NCI-H446 (cell line): ENCODE results near the gene CAP2.
"Not testable (repeated sequence)": the region's sequence is repeated elsewhere in the genome, so short reads cannot be mapped to it uniquely, and the experiment has no call there.

Source experiments
- DNase-seq, 2 experiments: peaks; one replicate each; lab custom pipeline; 2025; lab: John Stamatoyannopoulos, UW

CAP2 gene

GRCh38 chr6:17439243-17439993 is 46.0 kb downstream of the CAP2 start:
- no peak for DNase-seq

GRCh38 chr6:17440811-17441210 is 47.4 kb downstream of the CAP2 start:
- DNase-seq, result not testable (repeated sequence)

DNA sequence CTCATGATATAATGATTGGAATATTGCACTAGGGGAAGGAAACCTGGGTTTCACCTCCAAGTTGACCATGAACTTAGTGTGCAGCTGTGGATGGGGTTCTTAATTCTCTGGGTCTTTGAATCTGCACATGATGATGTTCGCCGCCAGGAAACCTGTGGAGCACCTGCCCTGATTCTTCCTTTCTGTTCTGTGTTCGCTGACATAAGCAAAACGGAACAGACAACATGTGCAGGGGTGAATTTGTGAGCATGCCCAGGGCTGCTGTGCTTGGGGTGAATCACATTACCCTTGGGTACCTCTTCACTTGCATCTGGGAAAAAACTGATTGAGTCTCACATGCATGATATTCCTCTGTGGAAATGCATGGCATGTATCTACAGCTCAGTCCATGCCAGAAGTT is 48.8 kb downstream of the CAP2 start:
- no peak for DNase-seq

- no peak for DNase-seq
These were observed 53.3 kb downstream of the CAP2 start for GRCh38 chr6:17446713-17447112.

GRCh38 chr6:17448165-17448564 is 54.8 kb downstream of the CAP2 start:
- no peak for DNase-seq

GRCh38 chr6:17450397-17450796 is 57.0 kb downstream of the CAP2 start:
- no peak for DNase-seq

DNA sequence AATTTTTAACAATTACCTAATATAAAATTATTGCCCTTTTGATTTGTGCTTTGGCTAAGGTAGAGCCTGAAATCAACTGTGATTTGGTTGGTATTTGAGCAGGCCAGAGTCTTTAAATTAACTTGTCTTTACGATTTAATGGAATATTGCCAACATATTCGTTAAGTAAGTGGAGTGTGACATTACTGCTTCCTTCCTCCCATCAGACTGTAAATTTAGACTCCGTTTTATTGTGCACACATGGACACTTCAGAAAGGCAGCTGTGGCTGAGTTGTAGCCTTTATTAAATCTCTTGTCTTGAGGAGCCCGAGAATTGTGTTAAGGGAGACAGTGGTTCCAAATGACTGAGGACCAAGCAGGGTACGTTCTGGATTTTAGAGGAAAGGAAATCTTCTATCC is 57.4 kb downstream of the CAP2 start:
- DNase-seq, result peak; percentile 67 to 75

DNA sequence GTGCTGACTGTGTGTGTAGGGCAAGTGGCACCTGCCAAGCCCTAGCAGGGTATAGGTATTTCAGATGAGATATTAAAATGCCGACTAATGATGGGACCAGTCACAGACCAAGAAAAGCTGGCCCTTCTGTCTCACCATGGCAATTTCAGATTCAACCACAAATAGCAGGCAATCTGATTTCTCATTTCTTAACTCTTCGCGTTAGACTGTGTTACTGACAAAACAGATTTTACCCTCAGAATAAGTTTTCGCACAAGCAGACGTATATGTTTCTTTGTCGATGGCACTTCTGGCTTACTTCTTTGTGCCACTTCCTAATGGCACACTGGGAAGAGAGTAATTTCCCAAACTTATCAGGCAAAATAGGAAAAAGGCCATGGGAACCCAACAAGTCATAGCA is 58.7 kb downstream of the CAP2 start:
- no peak for DNase-seq

DNA sequence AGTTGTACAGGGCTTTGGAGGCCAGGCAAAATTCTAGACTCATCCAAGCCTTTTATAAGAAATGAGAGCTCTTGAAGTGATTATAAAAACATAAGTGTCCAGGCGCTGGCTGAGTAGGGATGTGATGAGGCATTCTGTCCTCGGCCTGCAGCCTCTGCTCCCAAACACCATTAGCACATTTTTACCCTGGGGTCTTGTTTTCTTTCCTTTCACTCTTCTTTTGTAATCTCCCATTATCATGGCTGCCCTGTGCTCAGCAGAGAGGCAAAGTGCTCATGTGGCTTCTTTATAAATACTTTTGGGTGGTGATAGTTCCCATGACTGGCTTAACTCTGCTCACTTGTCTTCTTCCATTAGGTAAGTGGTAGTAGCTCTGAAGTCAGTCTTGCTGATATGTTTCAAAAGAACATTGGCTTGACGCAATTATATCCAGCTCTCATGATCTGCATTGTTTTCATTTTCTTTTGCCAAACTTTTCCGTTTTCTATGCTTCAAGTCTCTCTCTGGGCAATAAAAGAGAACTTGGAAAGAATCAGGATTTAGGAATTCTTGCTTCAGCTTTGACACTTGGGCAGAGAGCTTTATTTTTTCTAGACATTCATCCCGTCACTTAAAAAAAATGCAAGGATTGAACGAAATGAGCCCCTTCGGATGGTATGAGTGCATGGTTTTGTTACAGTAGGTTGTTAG is 61.1 kb downstream of the CAP2 start:
- DNase-seq, result no peak

DNA sequence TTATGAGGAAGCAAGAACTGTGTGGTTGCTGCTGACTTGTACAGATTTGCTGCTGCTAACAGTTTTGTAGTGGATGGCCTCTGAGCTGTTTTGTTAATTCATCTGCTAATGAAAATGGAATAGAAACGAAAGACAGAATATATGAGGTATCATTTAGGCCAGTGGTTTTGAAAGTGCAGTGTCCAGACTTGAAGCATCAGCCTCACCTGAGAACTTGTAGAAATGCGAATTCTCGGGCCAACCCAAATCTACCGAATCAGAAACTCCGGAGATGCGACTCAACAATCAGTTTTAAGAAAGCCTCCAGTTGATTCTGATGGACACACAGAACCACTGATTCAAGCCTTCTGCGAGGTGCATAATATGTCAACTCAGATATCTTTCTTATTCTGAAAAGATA is 62.5 kb downstream of the CAP2 start:
- DNase-seq, result no peak

DNA sequence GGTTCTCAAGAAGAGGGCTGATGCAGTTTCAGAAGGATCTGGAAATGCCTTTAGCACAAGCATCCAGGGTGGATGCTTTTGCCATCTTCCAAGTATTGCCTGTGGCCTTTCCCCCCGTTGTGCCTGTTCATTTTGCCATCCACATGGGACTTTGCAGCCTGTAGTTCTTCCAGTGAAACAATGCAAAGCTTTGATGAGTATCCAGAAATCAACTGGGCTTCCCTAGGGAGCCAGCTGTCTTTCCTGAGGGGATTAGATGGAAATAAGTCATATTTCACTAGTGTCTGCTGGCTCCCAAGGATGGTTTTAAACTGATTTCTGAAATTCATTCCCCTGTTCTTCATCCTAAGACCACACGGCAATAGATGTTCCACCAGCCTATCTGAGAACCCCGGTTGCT is 63.3 kb downstream of the CAP2 start:
- DNase-seq, result no peak

- DNase-seq, result no peak
These were observed 64.0 kb downstream of the CAP2 start for GRCh38 chr6:17457405-17457804.

DNA sequence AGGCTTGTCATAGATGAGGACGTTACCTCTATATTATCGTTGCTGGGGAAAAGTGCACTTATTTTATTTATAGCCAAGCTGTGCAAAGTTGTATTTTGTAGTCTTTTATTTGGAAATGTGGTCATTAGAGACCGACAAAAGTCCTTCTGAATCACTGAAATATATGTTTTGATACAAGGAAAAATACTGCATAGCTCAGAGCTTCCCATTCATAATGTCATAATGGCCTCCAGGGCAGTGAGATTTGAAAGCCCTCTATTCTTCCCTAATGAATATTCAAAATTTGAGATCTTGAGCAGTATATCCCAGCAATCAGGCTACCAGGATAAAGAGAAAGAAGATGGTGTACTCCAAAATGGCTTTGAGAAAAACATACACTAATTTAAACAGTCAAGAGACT is 64.6 kb downstream of the CAP2 start:
- DNase-seq, result no peak

DNA sequence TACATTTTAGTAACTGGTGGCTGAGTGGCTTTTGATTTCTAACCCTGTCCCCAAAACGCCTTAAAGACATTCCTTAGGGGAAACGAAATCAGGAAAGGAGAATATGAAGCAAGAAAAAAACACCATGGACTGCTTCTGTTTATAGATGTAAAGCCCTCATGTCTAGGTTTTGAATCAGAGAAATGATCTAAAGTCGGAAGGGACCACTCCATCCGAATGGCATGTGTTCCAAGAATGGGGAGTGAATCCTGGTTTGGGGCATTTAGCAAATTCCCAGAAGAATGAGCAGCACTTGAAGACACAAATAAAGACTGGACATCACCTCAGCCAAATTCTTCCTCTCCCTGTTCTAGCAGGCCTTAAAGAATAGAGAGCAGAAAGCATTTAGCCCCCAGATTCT is 65.6 kb downstream of the CAP2 start:
- no peak for DNase-seq

DNA sequence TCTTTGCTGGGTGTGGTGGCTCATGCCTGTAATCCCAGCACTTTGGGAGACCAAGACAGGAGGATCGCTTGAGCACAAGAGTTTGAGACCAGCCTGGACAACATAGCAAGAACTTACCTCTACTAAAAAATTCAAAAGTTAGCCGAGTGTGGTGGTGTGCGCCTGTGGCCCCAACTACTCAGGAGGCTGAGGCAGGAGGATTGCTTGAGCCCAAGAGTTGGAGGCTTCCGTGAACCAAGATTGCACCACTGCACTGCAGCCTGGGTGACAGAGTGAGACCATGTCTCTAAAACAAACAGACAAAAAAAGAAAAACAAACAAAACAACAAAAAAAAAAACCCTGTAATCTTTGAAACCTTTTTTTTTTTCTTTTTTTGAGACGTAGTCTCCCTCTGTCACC is 67.5 kb downstream of the CAP2 start:
- DNase-seq, result no peak

DNA sequence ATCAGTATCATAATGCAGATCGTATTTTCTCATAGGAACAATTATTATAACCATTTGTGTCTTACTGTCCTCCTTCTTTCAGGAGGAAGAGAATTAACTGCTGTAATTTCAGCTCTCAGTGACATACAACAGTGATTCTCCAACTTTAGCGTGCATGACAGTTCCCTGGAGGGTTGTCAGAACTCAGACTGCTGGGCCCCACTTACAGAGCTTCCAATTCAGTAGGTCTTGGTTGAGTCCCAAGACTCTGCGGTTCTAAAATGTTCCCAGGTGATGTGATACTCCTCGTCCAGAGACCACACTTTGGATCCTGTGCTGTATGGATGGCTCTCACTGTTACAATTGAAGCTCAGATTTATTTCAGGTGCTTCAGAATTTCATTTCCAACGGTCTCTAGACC is 72.8 kb downstream of the CAP2 start:
- no peak for DNase-seq

- DNase-seq, result no peak
These were observed 73.3 kb downstream of the CAP2 start for GRCh38 chr6:17466707-17467106.

DNA sequence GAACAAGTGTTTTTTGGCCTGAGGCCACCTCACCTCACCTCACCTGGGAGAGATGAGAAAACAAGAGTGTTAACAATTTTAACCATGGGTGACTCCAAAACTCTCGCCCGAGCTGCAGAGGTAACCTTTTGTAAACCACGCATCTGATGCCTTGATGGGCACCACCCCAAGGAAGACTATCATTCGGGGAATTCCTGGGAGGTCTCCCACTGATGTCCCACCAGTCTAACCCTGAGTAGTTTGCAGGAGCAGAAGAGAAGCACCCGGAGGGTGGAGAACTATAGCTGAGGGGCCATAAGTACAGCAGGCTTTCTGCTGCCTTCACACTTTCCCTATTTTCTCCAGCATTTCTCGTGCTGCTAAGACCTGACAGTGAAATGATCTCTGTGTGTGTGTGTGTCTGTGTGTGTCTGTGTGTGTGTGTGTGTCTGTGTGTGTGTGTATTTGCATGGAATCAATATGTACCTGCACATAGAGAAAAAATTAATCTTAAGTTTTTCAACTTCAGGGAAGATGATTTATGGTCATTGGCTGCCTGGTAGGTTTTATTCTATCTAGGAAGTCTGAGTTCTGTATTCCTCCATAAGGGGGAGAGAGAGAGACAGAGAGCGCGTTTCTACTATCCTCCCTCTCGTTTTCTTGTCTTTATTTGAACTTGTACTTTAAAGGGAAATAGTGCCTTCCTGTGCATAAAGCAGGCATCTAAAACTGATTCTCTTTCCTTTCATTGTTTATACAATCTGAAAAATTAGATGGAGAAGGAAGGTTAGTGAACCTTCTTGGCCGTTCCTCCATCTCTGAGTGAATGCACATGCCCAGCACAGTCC is 75.8 kb downstream of the CAP2 start:
- peak in 1 of 2 experiments; percentile 26 for DNase-seq

DNA sequence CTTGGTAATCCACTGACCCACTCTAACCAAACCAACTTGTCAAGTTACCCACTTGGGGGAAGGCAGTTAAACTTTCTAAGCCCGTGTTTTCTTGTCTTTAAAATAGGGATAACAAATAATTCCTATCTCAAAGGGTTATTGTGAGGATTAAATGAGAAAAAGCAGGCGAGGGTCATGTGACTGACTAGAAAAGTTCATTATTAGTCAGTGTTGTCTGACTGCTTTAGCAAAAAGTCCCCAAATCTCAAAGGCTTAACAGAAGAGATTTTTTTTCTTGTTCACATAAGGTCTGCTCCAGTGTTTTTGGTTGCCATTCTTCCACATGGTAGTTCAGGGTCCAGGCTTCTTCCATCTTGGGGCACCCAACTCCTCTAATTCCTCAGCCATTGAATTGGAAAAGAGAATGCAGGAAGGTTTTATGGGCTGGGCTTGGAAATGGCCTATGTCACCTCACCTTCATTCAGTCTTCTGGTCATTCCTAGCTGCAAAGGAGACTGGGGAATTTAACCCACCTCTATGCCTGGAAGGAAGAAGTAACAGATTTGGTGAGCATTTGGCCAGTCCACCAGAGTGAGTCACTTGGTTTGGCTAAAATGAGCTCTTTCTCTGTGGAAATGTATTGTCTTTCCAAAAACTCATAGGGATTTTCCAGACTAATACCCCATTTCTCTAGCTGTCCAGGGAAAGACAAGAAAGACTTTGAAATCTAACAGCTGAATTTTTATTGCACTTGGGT is 77.0 kb downstream of the CAP2 start:
- DNase-seq, result peak in 1 of 2 experiments; percentile 54

GRCh38 chr6:17470938-17471327 is 77.5 kb downstream of the CAP2 start:
- DNase-seq, result peak; percentile 65 to 82

GRCh38 chr6:17472653-17473183 is 79.3 kb downstream of the CAP2 start:
- no peak for DNase-seq

GRCh38 chr6:17473554-17473953 is 80.2 kb downstream of the CAP2 start:
- peak; percentile 55 to 77 for DNase-seq
